Psoas muscle (tissue), 8 donors: Measurements from ENCODE around the gene TBX5. TPM values are rescaled to one million over a fixed set of nuclear protein-coding genes. Genes with fewer than 3 reads are reported as not detected.

ENCODE experiments used
- ATAC-seq, 4 donors: fragments of 200-7000 bp; cut with Tn5 transposase; one replicate each; pipeline ENCODE4 v1.9.1; 2020; ENCODE audit warnings: moderate library complexity in 3 of 4, mild to moderate bottlenecking in 2 of 4
- DNase-seq, 2 donors: peaks; one replicate each; pipeline ENCODE4 v3.0.0-alpha.2; 2020
- H3K27ac ChIP-seq: fragments of 200-600 bp; one replicate; pipeline ENCODE4 v1.8.0; 2022
- H3K27me3 ChIP-seq, 3 donors: fragments of 200-600 bp in 1 of 3; one replicate each; pipeline versions ENCODE4 v1.6.1 to v1.8.0; 2013 to 2022; ENCODE audit warnings: low read length in 2 of 3, mild to moderate bottlenecking in 2 of 3, moderate library complexity in 1 of 3; ENCODE audit not compliant: insufficient read depth in 3 of 3
- H3K36me3 ChIP-seq, 2 donors: fragments of 200-600 bp in 1 of 2; one replicate each; pipeline versions ENCODE4 v1.6.1 to v1.8.0; 2013 to 2022; ENCODE audit warnings: low read depth in 1 of 2, mild to moderate bottlenecking in 1 of 2, moderate library complexity in 1 of 2; ENCODE audit not compliant: insufficient read depth in 1 of 2
- H3K4me1 ChIP-seq: fragments of 200-600 bp; one replicate; pipeline ENCODE4 v1.8.0; 2022
- H3K4me3 ChIP-seq: fragments of 200-600 bp; one replicate; pipeline ENCODE4 v1.8.0; 2022; ENCODE audit warnings: mild to moderate bottlenecking
- H3K9me3 ChIP-seq: fragments of 200-600 bp; one replicate; pipeline ENCODE4 v1.8.0; 2022
- CTCF ChIP-seq: fragments of 200-600 bp; IDR thresholded peaks from one replicate; pipeline ENCODE4 v1.8.0; 2022; ENCODE audit warnings: antibody characterized with exemption
- whole genome bisulfite sequencing, 3 donors: extraction: QIAGEN DNeasy Blood & Tissue Kit; methylation state at CpG; one replicate each; pipeline versions ENCODE4 v1.1.6 to v1.1.7; 2013; 5-methylcytosine and 5-hydroxymethylcytosine counted together
- intact Hi-C, 2 donors: fragments of 100-400 bp; cut with DNase I; formaldehyde crosslinking; loops; one replicate each; pipeline versions ENCODE4 v1.11.0 to v1.14.2; 2022
- polyA plus RNA-seq, 3 donors: library from polyadenylated mRNA; stranded (reverse); fragments of 200-250 nt; gene quantifications; one replicate each; pipeline ENCODE4 v1.2.3, GENCODE V29; 2013
- total RNA-seq, 4 donors: library from RNA; stranded (reverse); fragmentation: NEBNext Ultra II Directional in 2 of 4; extraction: Animal tissue kit (Norgen Biotek cat#: 25700) in 2 of 4; gene quantifications; one replicate each; pipeline versions ENCODE4 v1.2.1 to v1.2.4, GENCODE V29; 2021 to 2023
- donor health status: healthy with polysubstance abuse.
- donor health status: DM: no; HTN: no; CAD: no; lungs with moderate emphysema.
- donor health status: Bipolar disorder and iron deficiency.
- donor health status: healthy.
- donor health status: DM: yes; HTN: yes; CAD: no.
- donor health status: DM: no; HTN: no; CAD: no.
- donor health status: DM: no; HTN: no; CAD: no.
- donor health status: DM: yes; HTN: yes; CAD: no.

Gene TBX5
- total and polyA plus RNA-seq, 7 donors = 0.26 TPM; not detected in 6

- ATAC-seq = no peak
Measured at GRCh38 chr12:114402084-114402717, 3.7 kb downstream of the TBX5 start.

GRCh38 chr12:114401328-114402083, 4.4 kb downstream of the TBX5 start:
- peaks cover 4 to 98% (median 60%) of the 10 kb centered on the region in 3 donors for H3K27me3 ChIP-seq
- no peaks in the 10 kb centered on the region for H3K36me3 ChIP-seq
- no peak overlapping the region for H3K4me3 ChIP-seq
- no peak for TF ChIP-seq CTCF
- no peak for DNase-seq
- intact Hi-C loops = no loop called here
- H3K4me1 ChIP-seq = no peaks in the 10 kb centered on the region
- 8 to 12% (median 11%) methylated on average over 10 of the region's 10 CpGs for WGBS, 3 donors
- no peak for ATAC-seq
- H3K27ac ChIP-seq = no peak overlapping the region
- H3K9me3 ChIP-seq = no peaks in the 10 kb centered on the region

More at GRCh38 chr12:114402084-114402717, 3.7 kb downstream of the TBX5 start:
- TF ChIP-seq CTCF = no peak
- Histone ChIP-seq H3K9me3 (no peaks in the 10 kb centered on the region), H3K27me3 (peaks cover 1 to 98% (median 61%) of the 10 kb centered on the region in 3 donors), H3K36me3 (no peaks in the 10 kb centered on the region), H3K4me1 (no peaks in the 10 kb centered on the region), H3K4me3 (no peak overlapping the region), H3K27ac (no peak overlapping the region)
- no peak for DNase-seq
- intact Hi-C loops = no loop called here
- 18 to 23% (median 20%) methylated on average over 5 of the region's 5 CpGs for WGBS, 3 donors

GRCh38 chr12:114400925-114401324, 5.0 kb downstream of the TBX5 start:
- 3 to 8% (median 7%) methylated on average over 25 of the region's 25 CpGs for WGBS, 3 donors
- no peaks in the 10 kb centered on the region for H3K4me1 ChIP-seq
- no peak overlapping the region for H3K4me3 ChIP-seq
- H3K27me3 ChIP-seq = peaks cover 4 to 98% (median 59%) of the 10 kb centered on the region in 3 donors
- H3K36me3 ChIP-seq = no peaks in the 10 kb centered on the region
- DNase-seq = no peak
- intact Hi-C loops = no loop called here
- H3K9me3 ChIP-seq = no peaks in the 10 kb centered on the region
- no peak for TF ChIP-seq CTCF
- no peak overlapping the region for H3K27ac ChIP-seq
- no peak for ATAC-seq

GRCh38 chr12:114400361-114400811, 5.6 kb downstream of the TBX5 start:
- intact Hi-C loops = no loop called here
- no peak for DNase-seq

More at GRCh38 chr12:114400361-114400811, 5.6 kb downstream of the TBX5 start:
- WGBS, 3 donors = 21 to 25% (median 23%) methylated on average over 31 of the region's 31 CpGs
- Histone ChIP-seq H3K27ac (no peak overlapping the region), H3K4me1 (no peaks in the 10 kb centered on the region), H3K9me3 (no peaks in the 10 kb centered on the region), H3K27me3 (peaks cover 4 to 98% (median 59%) of the 10 kb centered on the region in 3 donors), H3K4me3 (no peak overlapping the region), H3K36me3 (no peaks in the 10 kb centered on the region)
- TF ChIP-seq CTCF = no peak
- no peak for ATAC-seq
